ENCODE data around the gene CCDC34.

- no peak for TF ChIP-seq CTCF (IDR thresholded peaks at IDR 0.05; ENCODE audit: borderline replicate concordance, extremely low read depth, low read length, poor library complexity, severe bottlenecking)
- TF ChIP-seq EZH2 (IDR thresholded peaks at IDR 0.05; ENCODE audit: borderline replicate concordance, low read depth, low read length, severe bottlenecking), result no peak
Measured at GRCh38 chr11:27356624-27357222, 6.3 kb downstream of the CCDC34 start.

All from DND-41 (cell line).